ENCODE data around the gene MACROH2A1.

DNA sequence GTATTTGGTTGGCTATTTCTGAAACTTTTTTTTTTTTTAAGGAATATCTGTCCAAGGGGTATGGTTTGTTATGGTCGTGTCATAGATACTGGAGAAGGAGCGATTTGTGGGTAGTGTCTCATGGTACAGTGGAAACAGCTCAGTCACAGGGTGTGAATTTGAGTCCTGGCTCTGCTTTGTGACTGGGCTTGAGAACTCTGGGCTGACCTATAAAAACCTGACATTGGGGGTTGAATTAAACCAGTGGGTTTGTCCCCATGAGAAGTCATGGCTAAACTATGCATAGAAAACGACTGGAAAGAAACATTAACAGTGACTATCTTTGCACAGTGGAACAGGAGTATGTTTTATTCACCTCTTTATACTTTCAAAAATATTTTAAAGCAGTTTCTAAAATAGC is 54.7 kb downstream of the MACROH2A1 start:
- TF ChIP-seq EZH2phosphoT487 (IDR thresholded peaks at IDR 0.05; ENCODE audit: borderline replicate concordance, low read depth) (no peak), YY1 (IDR thresholded peaks at IDR 0.05; ENCODE audit: low read depth) (no peak)
- TF ChIP-seq, protein P1, sequence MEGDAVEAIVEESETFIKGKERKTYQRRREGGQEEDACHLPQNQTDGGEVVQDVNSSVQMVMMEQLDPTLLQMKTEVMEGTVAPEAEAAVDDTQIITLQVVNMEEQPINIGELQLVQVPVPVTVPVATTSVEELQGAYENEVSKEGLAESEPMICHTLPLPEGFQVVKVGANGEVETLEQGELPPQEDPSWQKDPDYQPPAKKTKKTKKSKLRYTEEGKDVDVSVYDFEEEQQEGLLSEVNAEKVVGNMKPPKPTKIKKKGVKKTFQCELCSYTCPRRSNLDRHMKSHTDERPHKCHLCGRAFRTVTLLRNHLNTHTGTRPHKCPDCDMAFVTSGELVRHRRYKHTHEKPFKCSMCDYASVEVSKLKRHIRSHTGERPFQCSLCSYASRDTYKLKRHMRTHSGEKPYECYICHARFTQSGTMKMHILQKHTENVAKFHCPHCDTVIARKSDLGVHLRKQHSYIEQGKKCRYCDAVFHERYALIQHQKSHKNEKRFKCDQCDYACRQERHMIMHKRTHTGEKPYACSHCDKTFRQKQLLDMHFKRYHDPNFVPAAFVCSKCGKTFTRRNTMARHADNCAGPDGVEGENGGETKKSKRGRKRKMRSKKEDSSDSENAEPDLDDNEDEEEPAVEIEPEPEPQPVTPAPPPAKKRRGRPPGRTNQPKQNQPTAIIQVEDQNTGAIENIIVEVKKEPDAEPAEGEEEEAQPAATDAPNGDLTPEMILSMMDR (IDR thresholded peaks at IDR 0.05) = no peak

Data from SK-N-SH (cell line).